ENCODE data around the gene DCHS1.

The DCHS1 gene

GRCh38 chr11:6628526-6628925 lies 27.1 kb downstream of the DCHS1 start:
- in situ Hi-C loops (cut with HindIII; ENCODE audit: low sequenced_read_pairs) = no loop called here

DNA sequence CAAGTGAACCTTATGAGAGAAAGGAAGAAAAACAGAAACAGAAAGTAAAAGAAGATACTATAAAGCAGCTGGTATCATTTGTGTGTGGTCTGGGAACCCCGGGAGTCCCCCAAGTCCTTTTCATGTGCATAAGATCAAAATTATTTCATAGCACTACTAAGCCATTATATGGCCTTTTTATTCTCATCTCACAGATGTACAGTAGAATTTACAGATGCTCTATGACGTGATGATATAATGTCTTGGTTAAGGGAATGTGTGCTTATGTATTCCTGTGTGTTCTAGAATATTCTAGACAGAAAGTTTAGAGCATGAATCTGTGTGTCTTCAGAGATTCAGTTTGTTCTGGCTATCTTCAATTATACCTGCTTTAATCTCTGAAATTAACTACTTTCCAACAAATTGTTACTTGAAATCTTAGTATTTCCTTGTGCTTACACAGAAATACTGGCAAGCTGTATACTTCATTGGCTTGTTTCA lies 27.8 kb downstream of the DCHS1 start:
- in situ Hi-C loops (cut with HindIII; ENCODE audit: low sequenced_read_pairs) = no loop called here

DNA sequence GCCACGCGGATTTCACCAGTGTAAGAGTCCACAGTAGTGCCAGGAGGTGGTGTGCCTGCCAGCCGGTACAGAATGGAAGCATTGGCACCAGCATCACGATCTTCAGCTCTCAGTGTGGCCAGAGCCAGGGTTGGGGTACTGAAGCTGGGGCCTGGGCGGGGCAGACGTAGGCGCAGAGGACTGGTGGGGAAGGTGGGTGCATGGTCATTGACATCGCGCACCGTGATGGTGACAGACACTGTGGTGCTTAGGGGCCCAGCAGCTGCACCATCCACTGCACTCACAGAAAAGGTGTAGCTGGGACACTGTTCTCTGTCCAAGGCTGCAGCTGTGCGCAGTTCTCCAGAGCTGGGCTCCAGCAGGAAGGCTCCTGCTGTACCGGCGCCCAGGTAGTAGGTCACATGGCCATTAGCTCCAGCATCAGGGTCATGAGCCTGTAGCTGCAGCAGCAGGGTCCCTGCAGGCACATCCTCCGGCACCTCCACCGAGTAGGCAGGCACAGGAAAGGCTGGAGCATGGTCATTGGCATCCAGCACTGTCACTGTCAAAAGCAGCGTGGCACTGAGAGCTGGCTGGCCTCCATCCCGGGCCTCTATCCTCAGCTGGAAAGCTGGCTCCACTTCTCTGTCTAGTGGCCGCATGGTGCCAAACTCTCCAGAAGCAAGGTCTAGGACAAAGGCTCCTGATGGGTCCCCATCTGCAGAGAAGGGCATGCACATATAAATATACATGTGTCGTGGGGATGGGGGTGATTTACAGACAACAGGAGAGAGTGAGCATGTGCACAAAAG lies 28.4 kb downstream of the DCHS1 start:
- in situ Hi-C loops (cut with HindIII; ENCODE audit: low sequenced_read_pairs) = no loop called here

DNA sequence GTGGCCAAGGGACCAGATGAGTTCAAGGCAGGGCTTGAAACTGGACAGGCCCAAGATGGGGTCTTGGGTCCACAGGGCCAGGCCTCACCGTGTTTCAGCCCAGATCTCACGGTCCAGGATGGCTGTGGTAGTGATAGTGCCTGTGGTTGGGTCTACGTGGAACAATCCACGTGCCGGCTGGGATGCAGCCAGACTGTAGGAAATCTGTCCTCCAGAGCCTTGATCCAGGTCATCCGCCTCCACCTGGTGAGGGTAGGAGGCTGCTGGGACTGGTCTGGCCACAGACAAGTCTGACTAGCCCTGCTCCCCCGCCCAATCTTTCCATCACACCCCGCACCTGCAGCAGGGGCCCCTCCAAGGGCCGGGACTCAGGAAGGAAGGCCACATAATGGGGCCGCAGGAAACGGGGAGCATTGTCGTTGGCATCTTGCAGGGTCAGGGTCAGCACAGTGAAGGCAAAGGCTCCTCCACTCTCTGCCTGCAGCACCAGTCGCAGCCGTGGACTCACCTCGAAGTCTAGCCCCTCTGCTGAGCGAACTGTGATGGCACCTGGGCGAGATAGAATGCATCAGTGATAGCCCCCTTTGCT lies 29.7 kb downstream of the DCHS1 start:
- in situ Hi-C loops (cut with HindIII; ENCODE audit: low sequenced_read_pairs) = no loop called here

DNA sequence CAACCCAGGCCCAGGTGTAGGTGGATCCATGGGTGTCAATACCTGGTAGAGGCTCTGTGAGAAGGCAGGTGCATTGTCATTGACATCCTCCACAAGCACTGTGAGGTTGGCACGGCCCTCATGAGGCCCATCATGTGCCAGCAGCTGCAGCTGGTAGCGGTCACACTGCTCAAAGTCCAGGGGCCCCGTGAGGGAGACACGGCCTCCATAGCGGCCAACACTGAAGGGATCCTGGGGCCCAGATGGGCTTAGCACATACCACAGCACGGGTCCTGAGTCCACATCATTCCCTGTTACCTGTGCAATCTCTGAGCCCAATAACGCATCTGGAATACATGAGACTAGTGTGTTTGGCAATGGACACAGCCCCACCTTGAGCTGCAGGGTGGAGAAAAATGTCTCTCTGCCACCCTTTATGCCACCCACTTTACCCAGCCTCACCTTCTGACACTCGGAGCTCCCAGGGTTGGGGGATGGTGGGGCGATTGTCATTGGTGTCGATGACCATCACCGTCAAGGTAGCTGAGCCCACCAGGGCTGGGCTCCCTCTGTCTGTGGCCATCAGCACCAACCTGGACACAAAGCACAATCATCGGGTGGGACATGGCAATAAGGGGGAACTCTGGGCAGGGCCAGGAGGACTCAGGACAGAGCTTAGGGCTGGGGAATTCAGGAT lies 30.3 kb downstream of the DCHS1 start:
- in situ Hi-C loops (cut with HindIII; ENCODE audit: low sequenced_read_pairs) = no loop called here

DNA sequence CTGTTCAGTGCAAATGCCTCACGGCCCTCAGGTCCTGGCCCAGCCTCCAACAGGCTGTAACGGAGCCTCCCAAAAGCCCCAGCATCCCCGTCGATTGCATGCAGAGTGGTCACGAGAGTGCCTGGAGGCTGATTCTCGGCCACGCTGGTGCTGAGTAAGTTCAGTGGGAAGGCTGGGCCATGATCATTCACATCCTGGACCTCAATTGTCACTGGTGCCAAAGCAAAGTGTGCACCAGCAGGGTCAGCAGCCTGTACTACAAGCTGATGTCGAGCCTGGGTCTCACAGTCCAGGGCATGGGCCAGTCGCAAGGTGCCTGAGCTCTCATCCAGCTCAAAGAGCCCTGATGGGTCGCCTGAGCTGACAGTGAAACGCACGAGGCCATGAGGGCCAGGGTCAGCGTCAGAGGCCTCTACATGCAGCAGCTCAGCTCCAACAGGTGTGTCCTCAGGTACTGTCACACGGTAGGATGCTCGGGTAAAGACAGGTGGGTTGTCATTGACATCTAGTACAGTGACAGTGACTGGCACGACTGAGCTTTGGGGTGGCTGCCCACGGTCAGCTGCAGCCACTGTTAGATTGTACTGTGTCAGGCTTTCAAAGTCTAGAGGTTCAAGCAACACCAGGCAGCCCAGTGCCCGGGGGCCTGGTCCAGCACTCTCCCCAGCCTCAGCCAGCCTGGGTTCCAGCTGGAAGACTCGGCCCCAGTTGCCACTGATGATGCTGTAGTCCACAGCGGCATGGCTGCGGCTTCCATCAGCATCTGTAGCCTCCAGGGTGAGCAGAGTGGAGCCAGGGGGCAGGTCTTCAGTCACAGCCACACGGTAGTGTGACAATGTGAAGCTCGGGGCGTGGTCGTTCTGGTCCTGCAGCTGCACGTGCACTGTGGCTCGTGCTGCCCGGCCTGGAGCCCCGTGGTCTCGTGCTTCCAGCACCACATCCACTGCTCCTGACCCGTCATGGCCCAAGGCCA lies 31.9 kb downstream of the DCHS1 start:
- in situ Hi-C loops (cut with HindIII; ENCODE audit: low sequenced_read_pairs) = no loop called here

DNA sequence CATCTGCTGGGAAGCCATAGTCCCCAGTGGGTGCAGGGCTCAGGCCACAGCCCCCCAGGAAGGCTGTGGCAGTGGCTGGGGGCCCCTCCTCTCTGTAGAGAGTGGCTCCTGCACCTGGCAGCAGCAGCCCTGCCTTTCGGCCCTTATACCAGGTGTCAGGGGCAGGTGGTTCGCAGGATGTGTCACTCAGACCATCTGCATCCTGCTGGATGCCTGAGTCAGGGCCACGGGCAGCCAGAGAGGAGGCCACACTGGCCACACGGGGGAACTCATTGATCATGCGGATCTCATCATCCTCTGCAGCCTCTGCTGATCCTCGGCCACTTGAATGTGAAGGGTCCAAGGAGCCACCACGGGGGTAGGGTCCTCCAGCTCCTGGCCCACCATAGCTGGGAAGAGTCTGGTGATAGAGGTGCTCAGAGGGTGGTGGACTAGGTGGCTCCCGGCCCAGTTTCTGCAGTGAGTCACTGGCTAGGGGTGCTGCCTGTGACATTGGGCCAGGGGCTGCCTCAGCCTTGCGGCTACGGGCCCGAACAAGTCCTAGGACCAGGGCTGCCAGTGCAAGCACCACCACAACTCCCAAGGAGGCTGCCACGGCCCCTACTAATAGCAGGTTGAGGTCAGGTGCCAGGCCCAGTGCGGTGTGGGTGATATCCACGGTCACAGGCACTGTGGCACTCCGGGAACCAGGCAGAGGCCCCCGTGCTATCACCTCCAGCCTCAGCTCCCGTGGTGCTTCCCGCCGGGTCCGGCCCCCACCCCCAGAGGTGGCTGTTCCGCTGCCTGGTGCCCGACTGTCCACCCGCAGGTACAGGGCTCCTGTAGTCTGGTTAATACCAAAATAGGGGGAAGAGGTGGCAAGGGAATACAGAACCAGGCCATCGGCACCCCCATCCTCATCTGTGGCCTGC lies 33.1 kb downstream of the DCHS1 start:
- in situ Hi-C loops (cut with HindIII; ENCODE audit: low sequenced_read_pairs) = no loop called here

- in situ Hi-C loops (cut with HindIII; ENCODE audit: low sequenced_read_pairs) = no loop called here
Measured at GRCh38 chr11:6621711-6622211, 33.8 kb downstream of the DCHS1 start.

GRCh38 chr11:6620636-6621035 lies 35.0 kb downstream of the DCHS1 start:
- in situ Hi-C loops (cut with HindIII; ENCODE audit: low sequenced_read_pairs) = no loop called here

DNA sequence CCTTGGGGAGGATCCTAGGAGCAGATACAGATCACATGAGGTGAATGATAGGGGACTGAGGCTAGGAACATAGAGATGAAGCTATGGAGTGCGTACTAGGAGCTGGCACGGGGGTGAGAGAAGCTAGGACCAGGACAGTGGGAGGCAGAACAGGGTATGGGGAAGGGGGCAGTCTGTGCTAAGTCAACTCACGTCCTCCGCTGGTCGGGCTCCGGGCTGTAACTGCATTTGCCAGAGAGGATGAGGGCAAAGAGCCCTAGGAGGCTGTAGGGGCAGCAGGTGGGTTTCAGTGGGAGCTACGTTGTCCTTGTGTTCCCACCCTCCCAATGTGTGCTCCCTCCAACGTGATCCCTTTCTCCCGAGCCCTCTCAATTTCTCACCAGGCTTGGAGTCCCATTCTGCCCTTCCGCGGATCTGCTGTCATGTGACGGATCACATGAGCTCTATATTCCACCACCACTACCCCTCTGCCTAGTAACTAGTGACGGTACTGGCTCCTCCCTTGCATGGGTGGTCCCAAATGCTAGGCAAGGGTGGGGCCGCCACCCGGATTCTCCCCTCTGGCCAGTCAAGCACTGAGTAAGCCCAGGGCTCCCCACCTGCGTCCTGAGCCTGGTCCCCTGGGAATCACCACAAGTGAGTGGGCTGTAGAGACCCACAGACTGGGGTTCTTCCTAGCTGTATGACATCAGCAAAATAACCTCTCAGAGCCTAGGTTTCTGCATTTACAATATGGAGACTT lies 36.4 kb downstream of the DCHS1 start, which contains the start of gene TPP1:
Gene TPP1 (minus strand): TSS at position 419 of the 742 bp plus-strand sequence. CDS start 22 bp downstream, at position 397.
- in situ Hi-C loops (cut with HindIII; ENCODE audit: low sequenced_read_pairs) = loop anchor here (5.0 kb wide), 1 partner anchor 33 kb away; no protein-coding TSS in a partner anchor

DNA sequence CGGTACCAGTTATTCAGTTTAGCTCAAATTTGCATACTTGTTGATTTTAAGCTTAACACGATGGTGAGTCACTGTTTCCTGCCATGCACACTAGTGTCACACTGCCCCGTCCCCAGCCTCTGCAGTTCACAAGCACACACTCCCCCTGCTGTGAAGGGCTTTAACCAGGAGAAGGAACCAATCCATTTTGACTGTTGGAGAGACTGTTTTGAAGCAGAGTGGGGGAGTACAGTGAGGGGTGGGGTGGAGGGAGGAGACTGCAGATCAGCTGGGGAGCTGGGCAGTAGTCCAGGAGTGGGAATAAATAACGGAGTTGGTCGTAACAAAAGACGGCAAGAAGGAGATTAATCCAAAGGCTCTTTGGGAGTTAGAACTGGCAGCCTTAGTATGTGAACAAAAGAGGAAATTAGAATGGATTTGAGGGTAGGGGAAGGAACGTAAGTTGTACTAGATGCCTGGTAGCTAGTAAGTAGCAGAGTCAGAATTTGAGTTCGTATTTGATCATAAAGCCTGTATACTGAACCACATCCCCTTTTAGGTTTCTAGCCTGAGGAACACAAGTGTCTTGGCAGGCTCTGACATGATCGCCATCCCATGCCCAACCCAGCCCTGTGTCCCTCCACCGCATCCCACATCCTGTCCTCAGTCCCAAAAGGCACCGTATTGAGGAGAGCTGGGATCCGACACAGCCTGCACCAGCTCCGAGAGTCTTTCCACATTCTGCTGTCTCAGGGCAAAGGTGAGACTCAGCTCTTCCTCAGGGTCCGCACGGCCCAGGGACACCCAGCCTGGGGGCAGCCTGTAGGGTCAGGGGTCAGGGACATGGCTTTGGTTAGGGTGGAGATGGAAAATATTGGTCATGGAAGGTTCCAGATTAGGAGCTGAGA lies 37.2 kb downstream of the DCHS1 start:
- in situ Hi-C loops (cut with HindIII; ENCODE audit: low sequenced_read_pairs) = loop anchor here (5.0 kb wide), 1 partner anchor 34 kb away; no protein-coding TSS in a partner anchor

DNA sequence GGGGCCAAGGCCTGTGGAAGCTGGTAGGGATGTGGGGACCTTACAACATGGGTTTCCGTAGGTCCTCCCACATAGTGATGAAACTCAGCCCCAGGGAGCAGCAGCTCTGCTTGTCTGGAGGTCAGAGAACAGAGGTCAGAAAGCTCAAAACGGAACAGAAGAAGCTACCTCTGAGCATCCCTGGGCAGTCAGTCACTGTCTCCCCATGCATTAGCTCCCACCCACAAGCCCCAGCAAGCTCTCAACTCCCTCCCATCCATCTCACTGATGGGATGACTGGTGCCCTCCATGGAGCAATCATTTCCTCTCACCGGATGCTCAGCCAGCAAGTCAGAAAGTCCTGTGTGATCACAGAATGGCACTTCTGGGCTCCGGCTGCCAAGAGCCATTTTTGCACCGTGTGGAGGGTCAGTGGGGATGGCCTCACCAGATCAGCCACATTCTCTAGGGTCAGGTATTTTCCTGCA lies 38.3 kb downstream of the DCHS1 start:
- in situ Hi-C loops (cut with HindIII; ENCODE audit: low sequenced_read_pairs) = loop anchor here (5.0 kb wide), 1 partner anchor 35 kb away; no protein-coding TSS in a partner anchor

DNA sequence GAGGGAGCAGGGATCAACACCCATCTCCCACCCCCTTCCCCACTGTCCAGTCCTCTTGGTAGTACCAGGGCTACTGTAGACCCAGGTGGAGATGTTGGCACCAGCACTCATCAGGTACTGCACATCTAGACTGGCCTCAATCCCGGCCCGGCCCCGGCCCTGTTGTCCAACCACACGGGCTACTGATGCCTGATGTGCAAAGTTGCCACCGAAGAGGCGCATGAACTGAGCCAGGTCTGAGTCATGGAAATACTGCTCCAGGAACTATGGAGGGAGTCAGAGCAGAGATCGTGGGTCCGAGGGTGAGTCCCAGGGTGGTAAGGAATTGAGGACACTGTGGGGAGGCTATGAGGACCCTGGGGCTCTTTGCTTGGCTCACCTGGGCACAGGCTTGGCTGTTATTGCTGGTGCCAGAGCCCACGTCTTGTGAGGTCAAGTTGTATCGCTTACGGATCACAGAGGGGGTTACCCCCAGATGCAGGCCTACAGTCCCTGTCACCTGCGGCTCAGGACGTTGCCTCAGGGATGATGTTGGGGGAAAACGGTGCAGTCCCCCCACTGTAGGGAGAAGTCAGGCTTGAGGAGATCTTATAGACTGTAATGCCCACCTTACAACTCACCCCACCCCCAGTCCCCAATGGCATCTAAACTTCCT lies 38.9 kb downstream of the DCHS1 start:
- in situ Hi-C loops (cut with HindIII; ENCODE audit: low sequenced_read_pairs) = loop anchor here (5.0 kb wide), 1 partner anchor 36 kb away; no protein-coding TSS in a partner anchor

GRCh38 chr11:6615882-6616585 lies 39.6 kb downstream of the DCHS1 start:
- in situ Hi-C loops (cut with HindIII; ENCODE audit: low sequenced_read_pairs) = loop anchor here (5.0 kb wide), 1 partner anchor 36 kb away; no protein-coding TSS in a partner anchor

GRCh38 chr11:6615046-6615445 lies 40.6 kb downstream of the DCHS1 start:
- in situ Hi-C loops (cut with HindIII; ENCODE audit: low sequenced_read_pairs) = loop anchor here (5.0 kb wide), 1 partner anchor 37 kb away; no protein-coding TSS in a partner anchor

- in situ Hi-C loops (cut with HindIII; ENCODE audit: low sequenced_read_pairs) = no loop called here
Measured at GRCh38 chr11:6614446-6614845, 41.2 kb downstream of the DCHS1 start.

Measured in endothelial cell of hepatic sinusoid (primary cell).